K562 (cell line): Measurements from ENCODE around the gene MAP3K2. TPM values are rescaled to one million over a fixed set of nuclear protein-coding genes. Genes with fewer than 3 reads are reported as not detected.

Experiments
- ATF3 ChIP-seq, 2 experiments: fragments of 450-650 bp in 1 of 2; sonication (generic) in 1 of 2; formaldehyde crosslinking in 1 of 2; IDR thresholded peaks in 1 of 2; conservative IDR thresholded peaks in 1 of 2; 2 replicates each; pipeline versions ENCODE4 v1.6.1 to v1.8.1; 2016 to 2023; ENCODE audit warnings: mild to moderate bottlenecking in 2 of 2, moderate library complexity in 2 of 2, inconsistent platforms in 1 of 2, missing genetic modification reagents in 1 of 2
- FOXA1 ChIP-seq: fragments of 450-650 bp; IDR thresholded peaks from 2 replicates; pipeline ENCODE4 v1.6.1; 2016; ENCODE audit warnings: mild to moderate bottlenecking, borderline replicate concordance
- HMG20B ChIP-seq: fragments of 250-450 bp; sonication (Bioruptor Pico); IDR thresholded peaks from 2 replicates; pipeline ENCODE4 v1.5.0; 2021; ENCODE audit warnings: mild to moderate bottlenecking
- IFI16 ChIP-seq: fragments of 250-450 bp; sonication (Bioruptor Pico); IDR thresholded peaks from 2 replicates; pipeline ENCODE4 v2.1.2; 2022; ENCODE audit warnings: mild to moderate bottlenecking, inconsistent platforms
- KHSRP ChIP-seq: fragments of 450-650 bp; IDR thresholded peaks from 2 replicates; pipeline ENCODE4 v1.6.1; 2017
- LARP7 ChIP-seq: fragments of 450-650 bp; IDR thresholded peaks from 2 replicates; pipeline ENCODE4 v1.6.1; 2016
- PKNOX1 ChIP-seq: fragments of 450-650 bp; IDR thresholded peaks from 2 replicates; pipeline ENCODE4 v1.6.1; 2016
- RB1 ChIP-seq: fragments of 450-650 bp; IDR thresholded peaks from 2 replicates; pipeline ENCODE4 v1.6.1; 2017; ENCODE audit warnings: low read depth, mild to moderate bottlenecking
- RBM14 ChIP-seq: fragments of 200-400 bp; formaldehyde crosslinking; IDR thresholded peaks from 2 replicates; pipeline ENCODE4 v1.6.1; 2018; ENCODE audit warnings: low read depth, mild to moderate bottlenecking, low read length, moderate library complexity, borderline replicate concordance; ENCODE audit not compliant: insufficient read depth
- RBM34 ChIP-seq: fragments of 200-400 bp; formaldehyde crosslinking; IDR thresholded peaks from 2 replicates; pipeline ENCODE4 v1.6.1; 2018; ENCODE audit warnings: low read length, borderline replicate concordance; ENCODE audit not compliant: insufficient read depth
- REST ChIP-seq, 2 experiments: fragments of 450-650 bp; formaldehyde crosslinking in 1 of 2; IDR thresholded peaks; 2 replicates each; pipeline versions ENCODE4 v1.4.0 to v1.6.1; 2014 to 2020; ENCODE audit warnings: mild to moderate bottlenecking in 2 of 2, borderline replicate concordance in 1 of 2, low read depth in 1 of 2
- SETDB1 ChIP-seq: IDR thresholded peaks from one replicate; pipeline ENCODE4 v1.6.1; 2012; ENCODE audit warnings: low read length, control low read depth, inconsistent platforms
- SUPT5H ChIP-seq: fragments of 450-650 bp; IDR thresholded peaks from 2 replicates; pipeline ENCODE4 v1.6.1; 2016
- TRIM28 ChIP-seq: fragments of 450-650 bp; IDR thresholded peaks from 2 replicates; pipeline ENCODE4 v1.6.1; 2017
- polyA plus RNA-seq, 8 experiments: library from polyadenylated mRNA; depleted of rRNA in 4 of 8; stranded (reverse) in 5 of 8; unstranded in 3 of 8; fragments of >200 nt; fragmentation: Nextera tagmentation in 2 of 8; fragmentation: Illumina TruSeq in 1 of 8; extraction: Ambion mirVana in 2 of 8; extraction: Trizol in 1 of 8; gene quantifications; 2 replicates each; pipeline versions ENCODE4 v1.2.1 to v1.2.3, GENCODE V29; 2011 to 2014; ENCODE audit warnings: inconsistent platforms in 1 of 8, missing spikeins in 1 of 8
- total RNA-seq, 7 experiments: library from RNA; depleted of rRNA in 6 of 7; stranded (reverse); fragments of >200 nt in 6 of 7; fragmentation: Illumina TruSeq in 2 of 7; extraction: Trizol in 2 of 7; gene quantifications; 2 replicates each; pipeline versions ENCODE4 v1.2.1 to v1.2.3, GENCODE V29; 2011 to 2021; ENCODE audit warnings: low replicate concordance in 1 of 7

The MAP3K2 gene
- total and polyA plus RNA-seq, 9 of the 15 experiments (the other 6 are each of a cell fraction or from before 2014, with no cell fraction given), result 1.2 to 14.2 (median 5.7) TPM

GRCh38 chr2:127408004-127408806 is 20.4 kb upstream of the MAP3K2 start (continued):
- TF ChIP-seq RBM14 (no peak), PKNOX1 (no peak), SETDB1 (no peak), TRIM28 (no peak), LARP7 (no peak), RB1 (peak; percentile 93), KHSRP (no peak), RBM34 (no peak), HMG20B (CRISPR knock-in tag) (no peak), IFI16 (CRISPR knock-in tag) (no peak), REST (IDR thresholded peaks at IDR 0.05; ENCODE audit: borderline replicate concordance) (0 out of 2 replicates have a peak, but pooled peaks have one; percentile 4), REST (CRISPR knock-in tag; IDR thresholded peaks at IDR 0.05; ENCODE audit: low read depth) (no peak), SUPT5H (no peak), FOXA1 (no peak), ATF3 (IDR thresholded peaks at IDR 0.05) (peak; percentile 32), ATF3 (CRISPR knock-in tag; conservative IDR thresholded peaks at IDR 0.05) (0 out of 2 replicates have a peak, but pooled peaks have one; percentile 58)
